ENCODE results near the gene CEBPA. TPM values are rescaled to one million over a fixed set of nuclear protein-coding genes. Genes with fewer than 3 reads are reported as not detected.
A peak's percentile ranks its signal among the peaks of the same experiment; 100 is the strongest.

The CEBPA gene
- total and polyA plus RNA-seq, 8 donors = 4.4 to 18.7 (median 8.2) TPM

DNA sequence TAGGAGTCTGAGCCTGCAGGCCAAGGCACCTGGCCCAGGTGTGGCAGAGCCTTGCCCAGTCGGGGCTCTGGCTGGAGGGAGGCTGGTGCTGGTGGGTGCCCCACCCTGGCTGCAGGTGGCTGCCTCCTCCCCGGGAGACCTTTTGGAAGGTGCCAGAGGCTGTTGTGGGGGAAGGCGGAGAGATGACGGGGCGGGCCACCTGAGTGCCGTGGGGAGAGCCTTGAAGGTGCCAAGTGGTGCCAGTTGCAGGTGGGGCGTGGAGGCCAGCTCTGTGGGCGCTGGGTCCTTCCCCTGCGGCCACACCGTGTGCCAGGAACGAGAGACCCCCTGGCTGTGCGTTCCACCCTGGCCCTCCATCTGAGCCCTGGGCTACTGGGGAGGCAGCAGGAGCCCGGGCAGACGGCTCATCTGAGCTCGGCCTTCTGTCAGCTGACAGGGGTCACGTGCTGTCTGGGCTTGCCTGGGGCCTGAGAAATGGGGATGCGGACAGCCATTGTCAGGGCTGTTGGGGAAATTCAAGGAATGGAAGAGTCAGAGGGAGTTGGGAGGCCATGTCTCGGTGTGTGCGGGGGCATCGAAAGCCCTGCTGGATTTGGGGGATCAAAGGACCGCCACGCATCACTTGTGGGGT lies 20.9 kb downstream of the CEBPA start:
- Histone ChIP-seq H3K36me3 (no peaks in the 10 kb centered on the region), H3K4me1 (no peaks in the 10 kb centered on the region), H3K9me3 (no peaks in the 10 kb centered on the region), H3K27ac (no peak overlapping the region), H3K4me3 (no peak overlapping the region), H3K27me3 (no peaks in the 10 kb centered on the region)
- TF ChIP-seq, protein P1, sequence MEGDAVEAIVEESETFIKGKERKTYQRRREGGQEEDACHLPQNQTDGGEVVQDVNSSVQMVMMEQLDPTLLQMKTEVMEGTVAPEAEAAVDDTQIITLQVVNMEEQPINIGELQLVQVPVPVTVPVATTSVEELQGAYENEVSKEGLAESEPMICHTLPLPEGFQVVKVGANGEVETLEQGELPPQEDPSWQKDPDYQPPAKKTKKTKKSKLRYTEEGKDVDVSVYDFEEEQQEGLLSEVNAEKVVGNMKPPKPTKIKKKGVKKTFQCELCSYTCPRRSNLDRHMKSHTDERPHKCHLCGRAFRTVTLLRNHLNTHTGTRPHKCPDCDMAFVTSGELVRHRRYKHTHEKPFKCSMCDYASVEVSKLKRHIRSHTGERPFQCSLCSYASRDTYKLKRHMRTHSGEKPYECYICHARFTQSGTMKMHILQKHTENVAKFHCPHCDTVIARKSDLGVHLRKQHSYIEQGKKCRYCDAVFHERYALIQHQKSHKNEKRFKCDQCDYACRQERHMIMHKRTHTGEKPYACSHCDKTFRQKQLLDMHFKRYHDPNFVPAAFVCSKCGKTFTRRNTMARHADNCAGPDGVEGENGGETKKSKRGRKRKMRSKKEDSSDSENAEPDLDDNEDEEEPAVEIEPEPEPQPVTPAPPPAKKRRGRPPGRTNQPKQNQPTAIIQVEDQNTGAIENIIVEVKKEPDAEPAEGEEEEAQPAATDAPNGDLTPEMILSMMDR (IDR thresholded peaks at IDR 0.05) = no peak
- DNase-seq (peak in 2 of 6 donors; percentile 14 to 67), FAIRE-seq (no peak), ATAC-seq (no peak)
- intact Hi-C loops (cut with DNase I) = no loop called here
- WGBS, 2 donors = 86 to 93% methylated on average over 21 to 22 of the region's 22 CpGs

DNA sequence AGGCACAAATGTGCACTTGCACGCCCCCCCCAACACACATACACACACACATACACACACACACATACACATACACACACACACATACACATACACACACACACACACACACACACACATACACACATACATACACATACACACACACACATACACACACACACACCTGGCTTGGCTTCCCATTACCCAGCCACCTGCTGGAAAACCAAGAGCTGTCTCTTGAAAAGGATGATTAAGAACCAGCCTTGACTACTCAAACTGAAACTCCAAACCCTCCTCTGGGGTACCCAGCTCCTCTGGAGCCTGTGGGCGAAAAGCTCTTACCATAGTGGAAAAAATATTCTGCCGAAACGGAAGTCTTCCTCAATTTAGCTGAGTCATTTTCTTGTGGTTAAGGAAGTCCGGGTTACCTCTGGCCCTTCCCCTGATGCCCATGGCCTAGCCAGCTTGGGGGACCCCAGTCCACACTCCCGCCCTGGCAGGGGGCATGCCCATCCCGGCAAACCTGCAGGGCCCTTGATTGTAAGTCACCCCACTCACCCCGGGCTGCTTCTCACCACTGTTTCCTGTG lies 21.9 kb downstream of the CEBPA start:
- Histone ChIP-seq H3K27ac (no peak overlapping the region), H3K4me1 (no peaks in the 10 kb centered on the region), H3K27me3 (no peaks in the 10 kb centered on the region), H3K4me3 (no peak overlapping the region), H3K9me3 (no peaks in the 10 kb centered on the region), H3K36me3 (no peaks in the 10 kb centered on the region)
- WGBS, 2 donors = 81 to 88% methylated on average over 8 of the region's 8 CpGs
- DNase-seq = no peak
- FAIRE-seq = no peak
- TF ChIP-seq, protein P1 (IDR thresholded peaks at IDR 0.05) = no peak
- intact Hi-C loops (cut with DNase I) = no loop called here
- peak in 1 of 4 donors; percentile 43 for ATAC-seq

DNA sequence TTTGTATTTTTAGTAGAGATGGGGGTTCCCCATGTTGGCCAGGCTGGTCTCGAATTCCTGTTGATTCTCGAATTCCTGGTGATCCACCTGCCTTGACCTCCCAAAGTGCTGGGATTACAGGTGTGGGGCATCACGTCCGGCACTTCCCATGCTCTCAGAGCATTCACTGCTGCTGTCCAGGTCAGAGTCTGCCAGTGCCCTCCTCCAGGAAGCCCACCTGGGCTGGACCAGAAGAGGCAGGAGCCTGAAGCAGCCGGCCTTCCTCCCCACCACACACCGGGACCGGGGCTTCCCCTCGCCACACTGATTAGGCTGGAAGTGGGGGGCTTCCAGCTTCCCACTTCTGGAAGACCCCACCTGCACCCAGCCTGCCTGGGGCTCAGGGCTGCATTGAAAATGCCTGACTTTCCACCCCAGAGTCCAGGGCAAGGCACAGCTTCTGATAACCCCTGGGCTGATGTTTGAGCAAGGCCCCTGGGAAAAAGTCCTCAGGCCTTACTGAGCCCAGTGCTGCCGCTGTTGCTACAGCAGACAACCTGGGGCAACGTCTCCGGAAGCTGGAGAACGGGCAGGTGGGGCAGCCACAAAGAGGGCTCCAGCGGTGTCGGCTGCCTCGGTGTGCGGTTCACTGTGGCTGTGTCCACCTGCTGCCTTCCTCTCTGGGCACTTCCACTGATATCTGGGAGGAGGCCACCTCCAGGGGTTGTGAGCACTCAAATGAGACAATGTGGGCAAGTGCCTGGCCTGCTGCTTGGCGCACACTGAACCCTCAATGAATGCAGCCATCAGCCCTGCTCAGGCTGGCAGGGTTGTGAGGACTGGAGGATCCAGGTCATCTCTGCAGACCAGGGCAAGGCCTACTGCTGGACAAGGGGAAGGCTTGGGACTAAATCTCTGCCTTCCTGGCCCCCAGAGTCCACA lies 22.6 kb downstream of the CEBPA start:
- intact Hi-C loops (cut with DNase I) = no loop called here
- TF ChIP-seq, protein P1 (IDR thresholded peaks at IDR 0.05) = no peak

DNA sequence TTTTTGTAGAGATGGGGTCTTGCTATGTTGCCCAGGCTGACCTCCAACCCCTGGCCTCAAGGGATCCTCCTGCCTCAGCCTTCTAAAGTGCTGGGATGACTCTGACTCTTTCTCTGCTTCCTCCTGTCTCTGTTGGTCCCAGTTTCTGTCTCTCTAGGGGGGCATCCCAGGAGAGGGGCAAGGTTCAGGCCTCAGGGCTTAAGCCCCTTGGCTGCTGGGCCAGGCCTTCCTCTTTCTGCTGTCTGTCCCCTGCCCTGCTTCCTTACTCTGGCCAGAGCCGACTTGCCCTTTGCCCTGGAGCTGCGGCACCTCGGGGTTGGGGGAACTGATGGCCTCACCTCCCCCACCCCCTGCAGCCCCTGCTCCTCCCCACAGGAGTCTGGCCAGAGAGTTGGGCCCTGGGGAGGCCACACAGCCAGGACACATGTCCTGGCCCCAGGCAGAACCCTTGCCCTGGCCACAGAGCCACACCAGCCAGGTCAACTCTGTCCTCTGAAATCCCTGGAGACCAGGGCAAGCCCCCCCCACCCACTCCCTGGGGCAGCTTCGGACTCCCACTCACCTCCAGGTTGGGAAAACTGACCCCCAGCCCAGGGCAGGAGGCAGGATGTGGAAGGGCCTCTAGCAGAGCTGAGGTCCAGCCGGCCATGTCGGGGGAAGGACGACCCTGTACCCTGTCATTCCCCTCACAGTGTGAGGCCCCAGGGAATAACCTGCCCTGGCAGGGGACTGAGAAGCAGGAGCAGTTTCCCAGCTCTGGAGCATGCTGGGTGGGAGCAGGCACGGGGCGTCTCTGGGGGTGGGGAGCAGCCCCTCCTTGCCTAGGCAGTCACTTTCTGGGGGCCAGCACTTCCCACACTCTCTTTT lies 23.7 kb downstream of the CEBPA start:
- no peaks in the 10 kb centered on the region for H3K4me1 ChIP-seq
- H3K4me3 ChIP-seq = no peak overlapping the region
- intact Hi-C loops (cut with DNase I) = no loop called here
- no peaks in the 10 kb centered on the region for H3K27me3 ChIP-seq
- DNase-seq = peak in 1 of 6 donors; percentile 43
- no peak overlapping the region for H3K27ac ChIP-seq
- H3K9me3 ChIP-seq = no peaks in the 10 kb centered on the region
- TF ChIP-seq, protein P1 (IDR thresholded peaks at IDR 0.05) = no peak
- 76 to 82% methylated on average over 9 of the region's 9 CpGs for WGBS, 2 donors
- no peak for FAIRE-seq
- peak in 1 of 4 donors; percentile 44 for ATAC-seq
- no peaks in the 10 kb centered on the region for H3K36me3 ChIP-seq

More for the DNA sequence above, 22.6 kb downstream of the CEBPA start:
- no peaks in the 10 kb centered on the region for H3K36me3 ChIP-seq
- no peak overlapping the region for H3K4me3 ChIP-seq
- H3K9me3 ChIP-seq = no peaks in the 10 kb centered on the region
- WGBS, 2 donors = 91 to 95% methylated on average over 17 of the region's 17 CpGs
- no peak for ATAC-seq
- no peak overlapping the region for H3K27ac ChIP-seq
- H3K4me1 ChIP-seq = no peaks in the 10 kb centered on the region
- no peak for FAIRE-seq
- H3K27me3 ChIP-seq = no peaks in the 10 kb centered on the region
- peak in 1 of 6 donors; percentile 37 for DNase-seq
